H9 (cell line): ENCODE results near the gene NDC1. TPM values are rescaled to one million over a fixed set of nuclear protein-coding genes. Genes with fewer than 3 reads are reported as not detected.

ENCODE experiments used
- DNase-seq: peaks from one replicate; pipeline ENCODE4 v3.0.0-alpha.2; 2017
- H2AFZ ChIP-seq: one replicate; pipeline ENCODE4 v1.6.1; 2013; ENCODE audit warnings: mild to moderate bottlenecking, low read length, control low read depth, moderate library complexity
- H2AK5ac ChIP-seq: 2 replicates; pipeline ENCODE4 v1.6.1; 2013; ENCODE audit warnings: low read length, control low read depth, mixed read lengths; ENCODE audit not compliant: insufficient read length
- H2BK120ac ChIP-seq: one replicate; pipeline ENCODE4 v1.6.1; 2013; ENCODE audit warnings: low read depth, mild to moderate bottlenecking, low read length, control low read depth, inconsistent platforms; ENCODE audit not compliant: poor library complexity, severe bottlenecking
- H2BK12ac ChIP-seq: 2 replicates; pipeline ENCODE4 v1.6.1; 2013; ENCODE audit warnings: low read length, control low read depth, mixed read lengths, low read depth; ENCODE audit not compliant: insufficient read length
- H2BK15ac ChIP-seq: 2 replicates; pipeline ENCODE4 v1.6.1; 2013; ENCODE audit warnings: low read depth, low read length, control low read depth
- H2BK20ac ChIP-seq: one replicate; pipeline ENCODE4 v1.6.1; 2013; ENCODE audit warnings: low read depth, mild to moderate bottlenecking, low read length, control low read depth, inconsistent platforms; ENCODE audit not compliant: poor library complexity, severe bottlenecking
- H2BK5ac ChIP-seq: 2 replicates; pipeline ENCODE4 v1.6.1; 2013; ENCODE audit warnings: low read length, control low read depth, mixed read lengths; ENCODE audit not compliant: insufficient read length
- H3K14ac ChIP-seq: 2 replicates; pipeline ENCODE4 v1.6.1; 2013; ENCODE audit warnings: low read length, control low read depth; ENCODE audit not compliant: insufficient read depth
- H3K18ac ChIP-seq: 2 replicates; pipeline ENCODE4 v1.6.1; 2013; ENCODE audit warnings: low read depth, mild to moderate bottlenecking, mixed read lengths, low read length, control low read depth; ENCODE audit not compliant: insufficient read length
- H3K23ac ChIP-seq: 2 replicates; pipeline ENCODE4 v1.6.1; 2013; ENCODE audit warnings: low read length, control low read depth, mixed read lengths, low read depth; ENCODE audit not compliant: insufficient read length
- H3K23me2 ChIP-seq: 2 replicates; pipeline ENCODE4 v1.6.1; 2013; ENCODE audit warnings: low read depth, mild to moderate bottlenecking, mixed read lengths, low read length, control low read depth; ENCODE audit not compliant: insufficient read length, poor library complexity, severe bottlenecking
- H3K27ac ChIP-seq: 2 replicates; pipeline ENCODE4 v1.5.1; 2013; ENCODE audit warnings: low read length, control low read depth, mixed read lengths, low read depth; ENCODE audit not compliant: insufficient read length
- H3K27me3 ChIP-seq: 2 replicates; pipeline ENCODE4 v1.6.1; 2013; ENCODE audit warnings: low read length, control low read depth, inconsistent platforms; ENCODE audit not compliant: insufficient read depth
- H3K4ac ChIP-seq: 2 replicates; pipeline ENCODE4 v1.6.1; 2013; ENCODE audit warnings: low read depth, mild to moderate bottlenecking, control low read depth, inconsistent platforms, low read length, moderate library complexity
- H3K4me1 ChIP-seq: 2 replicates; pipeline ENCODE4 v1.6.1; 2013; ENCODE audit warnings: low read length, control low read depth, inconsistent platforms; ENCODE audit not compliant: insufficient read depth
- H3K4me2 ChIP-seq: 2 replicates; pipeline ENCODE4 v1.6.1; 2013; ENCODE audit warnings: low read length, control low read depth, mixed read lengths; ENCODE audit not compliant: insufficient read length, insufficient read depth
- H3K56ac ChIP-seq: 2 replicates; pipeline ENCODE4 v1.6.1; 2013; ENCODE audit warnings: low read depth, mild to moderate bottlenecking, mixed read lengths, low read length, control low read depth; ENCODE audit not compliant: insufficient read length
- H3K79me1 ChIP-seq: 2 replicates; pipeline ENCODE4 v1.6.1; 2013; ENCODE audit warnings: low read depth, mild to moderate bottlenecking, moderate library complexity, low read length, control low read depth, inconsistent platforms; ENCODE audit not compliant: insufficient read depth, poor library complexity, severe bottlenecking
- H3K79me2 ChIP-seq: 2 replicates; pipeline ENCODE4 v1.6.1; 2013; ENCODE audit warnings: low read length, control low read depth, inconsistent platforms; ENCODE audit not compliant: insufficient read depth
- H3K9ac ChIP-seq: 2 replicates; pipeline ENCODE4 v1.6.1; 2013; ENCODE audit warnings: low read length, control low read depth, mixed read lengths; ENCODE audit not compliant: insufficient read length; ENCODE audit errors: extremely low read depth
- H3K9me3 ChIP-seq: one replicate; pipeline ENCODE4 v1.6.1; 2013; ENCODE audit warnings: low read depth, low read length, inconsistent platforms; ENCODE audit not compliant: control insufficient read depth
- H3T11ph ChIP-seq: one replicate; pipeline ENCODE4 v1.6.1; 2013; ENCODE audit warnings: mild to moderate bottlenecking, low read length, control low read depth, inconsistent platforms
- H4K20me1 ChIP-seq: one replicate; pipeline ENCODE4 v1.6.1; 2013; ENCODE audit not compliant: control insufficient read depth, insufficient read length, insufficient read depth
- H4K5ac ChIP-seq: 2 replicates; pipeline ENCODE4 v1.6.1; 2013; ENCODE audit warnings: low read depth, mild to moderate bottlenecking, mixed read lengths, low read length, control low read depth; ENCODE audit not compliant: insufficient read length
- H4K8ac ChIP-seq: replicated peaks from 2 replicates; pipeline ENCODE4 v1.6.1; 2013; ENCODE audit warnings: low read length, control low read depth, mixed read lengths, low read depth; ENCODE audit not compliant: insufficient read length
- H4K91ac ChIP-seq: 2 replicates; pipeline ENCODE4 v1.6.1; 2013; ENCODE audit warnings: low read depth, mild to moderate bottlenecking, moderate library complexity, mixed read lengths, low read length, control low read depth; ENCODE audit not compliant: insufficient read length
- H3K27ac Mint-ChIP-seq, 3 experiments: 2 replicates in 2 of 3; 3 replicates in 1 of 3; pipeline ENCODE4 v1.8.0; 2020 to 2021; ENCODE audit warnings: mixed read lengths in 3 of 3, mild to moderate bottlenecking in 1 of 3, moderate library complexity in 1 of 3
- H3K27me3 Mint-ChIP-seq: 2 replicates; pipeline ENCODE4 v1.8.0; 2021; ENCODE audit warnings: low read depth, mild to moderate bottlenecking, moderate library complexity, mixed read lengths
- H3K36me3 Mint-ChIP-seq, 3 experiments: 2 replicates in 2 of 3; 3 replicates in 1 of 3; pipeline ENCODE4 v1.8.0; 2020 to 2021; ENCODE audit warnings: low read depth in 3 of 3, mixed read lengths in 3 of 3; ENCODE audit not compliant: insufficient read depth in 1 of 3
- H3K4me1 Mint-ChIP-seq, 2 experiments: 2 replicates each; pipeline ENCODE4 v1.8.0; 2020; ENCODE audit warnings: mixed read lengths in 2 of 2
- H3K4me3 Mint-ChIP-seq, 2 experiments: 2 replicates in 1 of 2; 3 replicates in 1 of 2; pipeline ENCODE4 v1.8.0; 2020 to 2021; ENCODE audit warnings: mild to moderate bottlenecking in 2 of 2, mixed read lengths in 2 of 2, moderate library complexity in 1 of 2
- H3K9me3 Mint-ChIP-seq, 2 experiments: 2 replicates in 1 of 2; 3 replicates in 1 of 2; pipeline ENCODE4 v1.8.0; 2020; ENCODE audit warnings: mild to moderate bottlenecking in 2 of 2, mixed read lengths in 2 of 2, moderate library complexity in 1 of 2
- CTCF ChIP-seq: fragments of 200-600 bp; sonication (generic); conservative IDR thresholded peaks from 3 replicates; pipeline ENCODE4 v1.8.0; 2021; ENCODE audit warnings: antibody characterized with exemption, mild to moderate bottlenecking
- WGBS: extraction: QIAGEN DNeasy Blood & Tissue Kit; methylation state at CpG from one replicate; pipeline ENCODE4 v1.1.7; 2013; ENCODE audit warnings: missing lambda C conversion rate, low lambda C conversion rate, mixed read lengths; ENCODE audit not compliant: insufficient read length; ENCODE audit errors: extremely low coverage; 5-methylcytosine and 5-hydroxymethylcytosine counted together
- total RNA-seq: library from RNA; stranded (reverse); gene quantifications from 2 replicates; pipeline ENCODE4 v1.2.1, GENCODE V29; 2021

Gene NDC1
- total RNA-seq, 1 experiment from 2014 or later = 49.3 TPM

- H3K79me2 ChIP-seq = no peaks in the 10 kb centered on the region; the same call in 1 of the 2 replicates
- no CpG with 5 or more reads among the region's 3 CpGs for WGBS
Measured at GRCh38 chr1:53822931-53823330, 15.2 kb downstream of the NDC1 start.

More at GRCh38 chr1:53822931-53823330, 15.2 kb downstream of the NDC1 start:
- H4K91ac ChIP-seq = no peak overlapping the region
- Mint-ChIP-seq H3K4me1 (no peaks in the 10 kb centered on the region), H3K9me3 (no peaks in the 10 kb centered on the region), H3K36me3 (peaks cover 33 to 68% (median 67%) of the 10 kb centered on the region in 3 experiments; a peak in 6 of 7 replicates), H3K4me3 (no peak overlapping the region), H3K27me3 (no peaks in the 10 kb centered on the region), H3K27ac (peak overlapping the region in 1 of 3 experiments; percentile 81; a peak in 1 of 7 replicates)
- H3K9me3 ChIP-seq = no peaks in the 10 kb centered on the region
- H4K5ac ChIP-seq = no peak overlapping the region
- H2AFZ ChIP-seq = no peak overlapping the region
- no peaks in the 10 kb centered on the region for H4K20me1 ChIP-seq
- H2BK15ac ChIP-seq = no peak overlapping the region
- no peak overlapping the region for H3K23ac ChIP-seq
- no peak overlapping the region for H3K9ac ChIP-seq
- H3K4me1 ChIP-seq = no peaks in the 10 kb centered on the region
- no peak for DNase-seq
- H3K79me1 ChIP-seq = no peaks in the 10 kb centered on the region
- no peak for TF ChIP-seq CTCF
- no peak overlapping the region for H3K14ac ChIP-seq
- no peak overlapping the region for H3K4me2 ChIP-seq
- no peak overlapping the region for H2BK5ac ChIP-seq
- H2BK12ac ChIP-seq = no peak overlapping the region
- H3K23me2 ChIP-seq = no peaks in the 10 kb centered on the region
- no peak overlapping the region for H2BK20ac ChIP-seq
- H3K4ac ChIP-seq = no peak overlapping the region
- H3K18ac ChIP-seq = no peak overlapping the region
- no peak overlapping the region for H3T11ph ChIP-seq
- no peak overlapping the region for H3K27ac ChIP-seq
- no peaks in the 10 kb centered on the region for H3K27me3 ChIP-seq
- no peak overlapping the region for H4K8ac ChIP-seq
- H2AK5ac ChIP-seq = no peak overlapping the region
- no peak overlapping the region for H2BK120ac ChIP-seq
- H3K56ac ChIP-seq = no peak overlapping the region
